Fibroblast of lung (primary cell): ENCODE measurements around the gene GRIK4. TPM values are rescaled to one million over a fixed set of nuclear protein-coding genes. Genes with fewer than 3 reads are reported as not detected.
"Not testable (repeated sequence)": the region's sequence is repeated elsewhere in the genome, so short reads cannot be mapped to it uniquely, and the experiment has no call there.

Source experiments
- DNase-seq, 2 donors: peaks; one replicate each; pipeline versions ENCODE4 v3.0.0 to v3.0.0-alpha.2; 2010; ENCODE audit warnings: low read depth in 2 of 2
- H2AFZ ChIP-seq: 2 replicates; pipeline ENCODE4 v1.5.1; 2012; ENCODE audit warnings: low read length, control low read depth, inconsistent platforms
- H3K27ac ChIP-seq: 2 replicates; pipeline ENCODE4 v1.5.1; 2011; ENCODE audit warnings: low read length, control low read depth; ENCODE audit not compliant: insufficient read depth
- H3K27me3 ChIP-seq: 2 replicates; pipeline ENCODE4 v1.5.1; 2011; ENCODE audit warnings: mild to moderate bottlenecking, low read length; ENCODE audit not compliant: control insufficient read depth, insufficient read depth
- H3K36me3 ChIP-seq: 2 replicates; pipeline ENCODE4 v1.5.1; 2011; ENCODE audit warnings: low read length; ENCODE audit not compliant: control insufficient read depth, insufficient read depth
- H3K4me1 ChIP-seq: 2 replicates; pipeline ENCODE4 v1.5.1; 2011; ENCODE audit warnings: low read length; ENCODE audit not compliant: control insufficient read depth, insufficient read depth; ENCODE audit errors: extremely low read depth
- H3K4me2 ChIP-seq: 2 replicates; pipeline ENCODE4 v1.5.1; 2011; ENCODE audit warnings: low read length, control low read depth; ENCODE audit not compliant: insufficient read depth; ENCODE audit errors: extremely low read depth
- H3K4me3 ChIP-seq, 4 experiments: fragments of 200-600 bp in 1 of 4; sonication (generic) in 1 of 4; replicated peaks in 1 of 4; 2 replicates each; pipeline ENCODE4 v1.5.1; 2011 to 2016; ENCODE audit warnings: low read length in 4 of 4, low read depth in 3 of 4, mild to moderate bottlenecking in 3 of 4, control low read depth in 2 of 4, inconsistent platforms in 1 of 4, mixed read lengths in 1 of 4; ENCODE audit not compliant: insufficient read depth in 1 of 4; ENCODE audit errors: control extremely low read depth in 1 of 4
- H3K79me2 ChIP-seq: 2 replicates; pipeline ENCODE4 v1.5.1; 2012; ENCODE audit warnings: mild to moderate bottlenecking, low read length, inconsistent platforms; ENCODE audit not compliant: control insufficient read depth, insufficient read depth
- H3K9ac ChIP-seq: 2 replicates; pipeline ENCODE4 v1.5.1; 2011; ENCODE audit warnings: mild to moderate bottlenecking, low read length, control low read depth; ENCODE audit not compliant: insufficient read depth
- H3K9me3 ChIP-seq: 2 replicates; pipeline ENCODE4 v1.5.1; 2012; ENCODE audit warnings: low read depth, low read length; ENCODE audit not compliant: control insufficient read depth, insufficient read depth
- H4K20me1 ChIP-seq: 2 replicates; pipeline ENCODE4 v1.5.1; 2011; ENCODE audit warnings: low read length; ENCODE audit not compliant: control insufficient read depth, insufficient read depth; ENCODE audit errors: extremely low read depth
- CTCF ChIP-seq, 2 donors: IDR thresholded peaks in 1 of 2; conservative IDR thresholded peaks in 1 of 2; 1 replicate in 1 of 2; 2 replicates in 1 of 2; pipeline ENCODE4 v1.5.1; 2011 to 2012; ENCODE audit warnings: low read length in 2 of 2, control low read depth in 1 of 2, inconsistent platforms in 1 of 2, low read depth in 1 of 2, mild to moderate bottlenecking in 1 of 2
- EZH2 ChIP-seq: IDR thresholded peaks from 2 replicates; pipeline ENCODE4 v1.5.1; 2012; ENCODE audit warnings: low read length, control low read depth, mild to moderate bottlenecking; ENCODE audit errors: missing control alignments
- polyA plus RNA-seq, 2 donors: library from polyadenylated mRNA; depleted of rRNA in 1 of 2; stranded (reverse) in 1 of 2; unstranded in 1 of 2; fragments of >200 nt; gene quantifications; 2 replicates each; pipeline ENCODE4 v1.2.1, GENCODE V29; 2011 to 2012; ENCODE audit warnings: missing spikeins in 1 of 2
- total RNA-seq: library from RNA; depleted of rRNA; stranded (reverse); fragments of >200 nt; gene quantifications from 2 replicates; pipeline ENCODE4 v1.2.1, GENCODE V29; 2014

GRIK4 gene
- total and polyA plus RNA-seq, 2 donors (not counting 1 experiment from before 2014, with no cell fraction given): 0.17 to 1.5 TPM

GRCh38 chr11:120786206-120786735, 274.7 kb downstream of the GRIK4 start:
- no peak overlapping the region for H3K4me2 ChIP-seq
- no peak overlapping the region for H2AFZ ChIP-seq
- DNase-seq: no peak
- no peak overlapping the region for H3K4me3 ChIP-seq
- no peak overlapping the region for H3K27ac ChIP-seq
- TF ChIP-seq CTCF (conservative IDR thresholded peaks at IDR 0.05 in 1 of 2, IDR thresholded peaks at IDR 0.05 in 1 of 2; ENCODE audit: low read depth in 1 of 2, low read length in 2 of 2): no peak
- no peak for TF ChIP-seq EZH2
- no peaks in the 10 kb centered on the region for H4K20me1 ChIP-seq
- H3K79me2 ChIP-seq: no peaks in the 10 kb centered on the region
- H3K4me1 ChIP-seq: no peaks in the 10 kb centered on the region
- no peaks in the 10 kb centered on the region for H3K36me3 ChIP-seq
- H3K27me3 ChIP-seq: peaks cover 2% of the 10 kb centered on the region
- H3K9ac ChIP-seq: no peak overlapping the region
- H3K9me3 ChIP-seq: no peaks in the 10 kb centered on the region

- not testable (repeated sequence) for H3K36me3 ChIP-seq, H3K4me2 ChIP-seq, H3K4me1 ChIP-seq, H3K9me3 ChIP-seq, H3K27me3 ChIP-seq, H3K9ac ChIP-seq, H4K20me1 ChIP-seq, H3K27ac ChIP-seq, H3K4me3 ChIP-seq, H3K79me2 ChIP-seq, DNase-seq, H2AFZ ChIP-seq
Measured at GRCh38 chr11:120787224-120787623, 275.7 kb downstream of the GRIK4 start.

GRCh38 chr11:120789391-120789790, 277.8 kb downstream of the GRIK4 start:
- no peak overlapping the region for H3K4me2 ChIP-seq
- no peak for DNase-seq
- H3K9me3 ChIP-seq: no peaks in the 10 kb centered on the region
- H3K4me3 ChIP-seq: no peak overlapping the region
- H2AFZ ChIP-seq: no peak overlapping the region
- no peak for TF ChIP-seq CTCF (conservative IDR thresholded peaks at IDR 0.05 in 1 of 2, IDR thresholded peaks at IDR 0.05 in 1 of 2; ENCODE audit: low read depth in 1 of 2, low read length in 2 of 2)
- TF ChIP-seq EZH2: no peak
- no peaks in the 10 kb centered on the region for H3K27me3 ChIP-seq
- no peaks in the 10 kb centered on the region for H4K20me1 ChIP-seq
- no peak overlapping the region for H3K27ac ChIP-seq
- H3K36me3 ChIP-seq: no peaks in the 10 kb centered on the region
- no peak overlapping the region for H3K9ac ChIP-seq
- no peaks in the 10 kb centered on the region for H3K79me2 ChIP-seq
- H3K4me1 ChIP-seq: no peaks in the 10 kb centered on the region
